ENCODE measurements around the gene PLCG1. TPM values are rescaled to one million over a fixed set of nuclear protein-coding genes. Genes with fewer than 3 reads are reported as not detected.

The PLCG1 gene
- 46.6 and 87.2 TPM in 2 replicates for total RNA-seq

GRCh38 chr20:41136680-41137613 is at the start of gene PLCG1:
PLCG1 (plus strand) TSS chr20:41137543; CDS start chr20:41137642, 99 bp downstream.

Small RNA genes lying within 50 kb of the gene (small RNA-seq; reads per million reads assigned to genes)
- gene AL022394.1: not detected
- not detected for gene MIR6871

Other genes starting within 250 kb of the PLCG1 start
- 5.0 and 8.6 TPM in 2 replicates for gene TOP1, start 108.7 kb upstream of the PLCG1 start, total RNA-seq
- gene ZHX3, start 180.2 kb downstream of the PLCG1 start, total RNA-seq: 19.6 and 50.0 TPM in 2 replicates
- 15.6 and 21.2 TPM in 2 replicates for gene LPIN3, start 203.3 kb downstream of the PLCG1 start, total RNA-seq
- gene EMILIN3, start 229.3 kb downstream of the PLCG1 start, total RNA-seq: 0.39 TPM in 1 of 2 replicates, not detected in the other

Data from placental epithelial cell (primary cell).